Measurements from ENCODE around the gene RPS6KA6.
"Not testable (repeated sequence)": the region's sequence is repeated elsewhere in the genome, so short reads cannot be mapped to it uniquely, and the experiment has no call there.

RPS6KA6 gene

DNA sequence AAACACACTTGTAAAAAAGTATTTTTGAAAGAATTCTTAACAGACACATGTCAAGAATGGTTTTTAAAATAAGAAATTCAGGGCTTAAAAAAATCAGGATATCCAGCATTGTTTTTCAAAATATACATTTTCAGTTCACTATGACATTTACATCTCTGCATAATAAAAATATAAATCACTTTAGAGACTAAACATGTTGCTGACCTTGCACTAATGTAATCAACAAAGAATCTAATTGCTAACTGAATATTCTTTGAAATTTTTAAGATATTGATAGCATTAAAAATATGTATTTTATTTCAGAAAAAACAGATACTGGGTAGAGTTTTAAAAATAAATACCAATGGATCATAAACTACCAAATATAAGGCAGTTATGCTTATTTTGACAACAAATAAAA lies 26.4 kb downstream of the RPS6KA6 start:
- DNase-seq = no peak

DNA sequence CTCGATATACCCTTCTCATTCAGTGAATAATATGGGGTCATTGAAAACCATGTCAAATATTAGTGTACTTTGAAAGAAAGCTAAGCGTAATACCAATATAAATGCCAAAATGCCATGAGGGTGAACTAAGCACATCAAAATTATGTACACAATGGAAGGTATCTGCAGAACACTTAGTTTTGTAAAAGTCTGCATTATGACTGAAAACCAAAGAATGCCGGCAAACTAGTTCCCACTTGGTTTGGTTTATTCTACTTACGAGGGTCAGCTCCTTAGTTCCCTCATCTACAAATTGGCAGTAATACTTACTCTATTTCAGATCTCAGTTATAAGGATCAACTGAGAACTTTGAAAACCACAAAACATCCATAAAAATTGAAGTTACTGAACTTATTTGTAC lies 27.3 kb downstream of the RPS6KA6 start:
- DNase-seq = no peak

DNA sequence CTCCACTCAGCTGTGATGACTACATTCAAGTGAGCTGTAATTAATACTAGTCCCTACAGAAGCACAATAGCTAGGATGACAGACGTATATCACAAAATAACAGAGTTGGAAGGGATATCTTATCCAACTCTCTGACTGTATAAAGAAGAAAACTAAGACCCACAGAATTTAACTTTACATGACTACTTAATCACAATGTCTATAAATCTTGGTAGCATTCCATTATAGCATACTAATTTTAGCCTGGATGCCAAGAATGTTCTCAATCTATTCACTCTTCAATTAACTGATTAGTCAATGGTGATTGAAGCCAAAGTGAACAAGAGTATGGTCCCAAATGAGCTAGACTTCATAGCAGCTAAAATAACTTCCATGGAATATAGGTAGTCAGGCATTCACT lies 31.2 kb downstream of the RPS6KA6 start:
- DNase-seq = peak in 1 of 2 experiments; percentile 28

DNA sequence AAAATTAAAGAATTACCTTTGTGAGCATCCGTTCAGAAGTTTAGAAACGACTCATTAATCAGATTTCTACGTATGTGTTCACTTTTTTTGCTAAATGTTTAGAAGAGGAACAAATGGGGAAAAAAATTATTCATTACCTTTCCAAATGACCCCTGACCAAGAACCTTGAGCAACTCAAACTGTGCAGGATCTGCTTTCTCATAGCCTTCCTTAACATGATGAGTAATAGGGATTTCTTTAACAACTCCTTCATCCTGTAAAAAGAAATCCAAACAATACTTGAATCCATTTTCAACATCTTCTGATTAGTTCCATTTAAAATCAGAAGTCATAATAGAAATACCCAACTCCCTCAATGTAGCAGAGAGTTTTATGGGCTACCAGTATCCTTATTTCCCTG lies 32.1 kb downstream of the RPS6KA6 start:
- no peak for DNase-seq

DNA sequence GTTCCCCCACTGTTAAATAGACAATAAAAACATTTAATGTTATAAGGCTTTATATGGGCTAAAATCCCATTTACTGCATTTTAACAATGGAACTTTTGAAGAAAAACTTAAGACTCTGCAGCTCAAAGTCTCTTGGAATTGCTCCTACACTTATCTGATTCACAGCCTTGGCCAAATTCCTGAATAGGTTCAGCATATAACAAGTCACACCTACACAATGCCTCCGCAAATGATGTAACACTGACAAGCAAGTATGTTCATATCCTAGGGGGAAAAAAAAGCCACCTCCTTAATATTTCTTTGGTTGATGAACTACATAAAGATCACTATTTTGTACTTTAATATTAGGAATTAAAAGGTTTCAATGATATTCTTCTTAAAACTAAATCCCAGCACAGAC lies 34.5 kb downstream of the RPS6KA6 start:
- DNase-seq = no peak

DNA sequence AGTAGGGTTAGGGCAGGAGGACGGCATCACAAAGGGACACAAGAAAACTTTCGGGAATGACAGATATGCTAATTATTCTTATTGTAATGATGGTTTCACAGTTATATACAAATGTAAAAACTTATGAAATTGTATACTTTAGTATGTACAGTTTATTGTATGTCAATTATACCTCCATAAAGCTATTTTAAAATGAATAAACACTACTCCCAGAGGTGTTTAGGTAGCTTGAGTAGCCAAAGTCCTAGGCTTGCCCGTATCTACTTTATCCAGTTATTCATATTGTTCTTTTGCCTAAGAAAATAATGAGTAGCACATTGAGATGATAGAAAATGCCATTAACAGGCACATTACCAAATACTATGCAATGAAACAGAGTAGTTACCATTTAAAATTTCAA lies 43.0 kb downstream of the RPS6KA6 start:
- DNase-seq = no peak

DNA sequence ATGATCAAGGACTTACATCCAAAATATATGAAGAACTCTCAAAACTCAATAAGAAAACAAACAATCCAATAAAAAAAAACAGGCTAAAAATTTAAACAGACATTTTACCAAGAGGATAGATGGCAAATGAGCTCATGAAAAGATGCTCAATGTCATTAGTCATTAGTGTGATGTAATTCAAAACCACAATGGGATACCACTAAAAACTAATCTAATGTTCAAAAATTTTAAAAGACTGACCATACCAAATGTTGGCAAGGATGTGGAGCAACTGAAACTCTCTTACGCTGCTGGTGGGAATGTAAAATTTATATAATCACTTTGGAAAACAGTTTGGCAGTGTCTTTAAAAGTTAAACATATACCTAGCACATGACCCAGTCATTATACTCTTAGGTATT lies 43.7 kb downstream of the RPS6KA6 start:
- no peak for DNase-seq

DNA sequence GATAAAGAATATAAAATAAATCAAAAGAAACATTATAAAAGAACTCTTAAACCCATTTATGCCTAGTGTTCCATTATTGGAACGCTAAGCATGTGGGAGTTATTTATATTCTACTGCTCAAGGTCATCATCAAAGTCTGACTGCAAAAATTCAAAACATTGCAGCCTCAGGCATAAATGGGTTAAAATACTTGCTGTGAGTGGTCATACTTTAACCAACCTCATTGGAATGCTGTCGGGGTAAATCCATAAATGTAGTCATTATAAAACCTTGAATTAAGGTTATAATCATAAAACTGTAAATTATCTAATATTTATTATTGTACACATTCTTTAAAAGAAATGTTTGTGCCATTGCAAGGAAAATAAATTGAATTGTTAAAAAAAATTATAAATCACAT lies 55.0 kb downstream of the RPS6KA6 start:
- DNase-seq = no peak

DNA sequence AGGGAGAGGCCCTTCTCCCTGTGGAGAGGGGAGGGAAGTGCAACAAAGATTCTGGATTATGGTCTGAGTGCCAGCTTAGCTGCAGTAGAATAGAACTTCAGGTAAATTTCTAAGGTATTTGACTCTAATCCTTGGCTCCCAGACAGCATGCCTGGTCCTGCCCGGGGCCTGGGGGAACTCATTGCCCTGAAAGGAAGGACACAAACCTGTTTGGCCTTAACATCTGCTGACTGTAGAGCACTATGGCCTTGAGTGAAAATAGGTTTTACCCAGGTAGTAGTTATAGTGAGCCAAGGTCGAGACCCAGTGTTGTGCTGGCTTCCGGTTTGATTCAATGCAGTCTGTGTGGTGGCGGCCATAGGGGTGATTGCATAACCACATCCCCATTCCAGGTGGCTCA lies 64.4 kb downstream of the RPS6KA6 start:
- DNase-seq = no peak

- DNase-seq = no peak
These were observed 69.2 kb downstream of the RPS6KA6 start for GRCh38 chrX:84118769-84119168.

GRCh38 chrX:84118315-84118714 lies 69.7 kb downstream of the RPS6KA6 start:
- no peak for DNase-seq

- no peak for DNase-seq
These were observed 79.4 kb downstream of the RPS6KA6 start for GRCh38 chrX:84108584-84108983.

GRCh38 chrX:84099120-84099519 lies 88.9 kb downstream of the RPS6KA6 start:
- no peak for DNase-seq

- DNase-seq = not testable (repeated sequence)
These were observed 108.4 kb downstream of the RPS6KA6 start for GRCh38 chrX:84079479-84080197.

DNA sequence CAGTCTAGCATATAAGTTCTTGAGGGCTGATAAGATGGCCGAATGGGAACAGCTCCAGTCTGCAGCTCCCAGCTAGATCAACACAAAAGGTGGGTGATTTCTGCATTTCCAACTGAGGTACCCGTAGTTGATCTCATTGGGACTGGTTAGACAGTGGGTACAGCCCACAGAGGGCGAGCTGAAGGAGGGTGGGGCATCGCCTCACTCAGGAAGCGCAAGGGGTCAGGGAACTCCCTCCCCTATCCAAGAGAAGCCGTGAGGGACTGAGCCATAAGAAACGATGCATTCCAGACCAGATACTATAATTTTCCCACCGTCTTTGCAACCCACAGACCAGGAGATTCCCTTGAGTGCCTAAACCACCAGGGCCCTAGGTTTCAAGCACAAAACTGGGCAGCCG lies 109.0 kb downstream of the RPS6KA6 start:
- no peak for DNase-seq

DNA sequence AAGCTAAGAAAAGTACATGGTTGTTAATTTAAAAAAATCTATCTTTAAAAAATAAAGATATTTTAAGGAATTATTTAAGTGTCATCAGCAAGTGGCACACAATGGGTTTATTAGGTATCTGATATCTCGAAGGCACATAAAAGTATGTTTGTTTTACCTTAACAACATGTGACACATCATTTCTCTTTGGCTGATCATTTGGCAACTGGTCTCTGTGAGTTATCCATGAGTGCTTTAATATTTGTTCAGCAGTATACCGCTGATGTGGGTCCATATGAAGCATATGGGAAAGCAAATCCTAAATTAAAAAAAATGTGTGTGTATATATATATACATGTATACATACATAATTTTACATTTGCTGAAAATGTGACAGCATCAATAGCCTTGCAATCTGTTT lies 123.2 kb downstream of the RPS6KA6 start:
- DNase-seq = peak in 1 of 2 experiments; percentile 22

GRCh38 chrX:84064164-84064563 lies 123.8 kb downstream of the RPS6KA6 start:
- no peak for DNase-seq

DNA sequence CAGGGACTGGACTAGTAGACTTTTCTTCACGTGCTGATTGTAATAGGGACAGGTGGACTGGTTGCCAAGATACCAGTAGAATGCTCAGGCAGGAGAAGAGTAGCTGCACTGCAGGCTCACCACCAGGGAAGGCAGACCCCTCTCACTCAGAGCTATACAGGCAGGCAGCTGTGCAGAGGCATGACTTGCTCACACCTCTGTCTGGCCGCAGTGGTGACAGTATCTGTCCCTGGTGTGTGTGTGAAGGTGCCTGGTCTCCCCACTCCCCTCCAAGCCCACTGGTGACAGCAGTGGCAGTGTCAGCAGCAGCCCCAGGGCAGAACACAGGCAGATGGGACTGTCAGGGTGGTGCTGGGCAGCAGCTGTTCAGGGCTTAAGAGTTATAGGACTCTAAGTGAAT lies 140.7 kb downstream of the RPS6KA6 start:
- no peak for DNase-seq

DNA sequence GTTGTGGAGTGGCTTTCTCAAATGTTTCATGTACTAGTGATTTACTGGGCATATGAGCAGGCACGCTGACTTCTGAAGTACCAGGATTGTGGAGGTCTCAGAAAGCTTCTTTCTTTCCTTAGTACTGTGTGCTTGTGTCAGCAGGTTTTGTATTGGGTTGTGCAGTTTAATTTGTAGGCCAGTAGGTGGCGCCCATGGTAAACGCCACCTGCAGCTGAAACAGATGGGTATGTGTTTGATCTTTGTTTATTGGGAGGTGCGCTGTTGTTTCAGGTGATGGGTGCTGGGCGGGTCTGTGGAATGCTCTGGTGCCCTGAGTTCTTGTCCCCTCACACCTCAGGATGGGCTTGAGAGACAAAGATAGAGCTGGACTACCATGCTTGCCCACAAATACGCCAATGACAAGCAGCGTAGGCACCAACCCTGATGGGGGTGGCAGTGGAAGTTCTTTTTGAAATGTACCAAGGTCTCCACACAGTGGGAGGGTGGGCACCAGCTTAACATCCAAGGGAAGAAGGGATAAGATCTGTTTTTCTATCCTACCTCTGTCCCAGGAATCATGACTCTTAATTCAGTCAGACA lies 141.5 kb downstream of the RPS6KA6 start:
- DNase-seq = peak; percentile 37 to 58

DNA sequence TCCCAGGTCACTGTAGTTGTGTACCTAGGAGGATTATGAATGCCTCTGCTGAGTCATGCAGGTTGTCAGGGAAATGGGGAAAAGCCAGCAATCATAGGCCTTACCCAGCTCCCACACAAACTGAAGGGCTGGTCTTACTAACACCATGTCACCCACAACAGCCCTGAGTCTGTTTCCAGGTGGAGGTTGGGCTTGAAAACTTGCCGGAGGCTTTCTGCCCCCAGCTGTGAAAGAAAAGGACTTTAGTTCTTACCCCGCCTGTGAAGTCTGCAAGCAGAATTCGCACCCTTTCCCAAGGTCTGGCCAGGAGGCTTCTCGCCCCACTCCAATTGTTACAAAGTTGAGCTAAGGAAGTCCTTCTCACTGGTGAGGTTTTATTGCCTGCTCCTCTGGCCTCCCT lies 143.9 kb downstream of the RPS6KA6 start:
- no peak for DNase-seq
